Smooth muscle cell (in vitro differentiated cells): ENCODE results near the gene RHOB. TPM values are rescaled to one million over a fixed set of nuclear protein-coding genes. Genes with fewer than 3 reads are reported as not detected.

ENCODE experiments used
- DNase-seq: peaks from one replicate; lab custom pipeline; 2025; ENCODE audit not compliant: unreplicated experiment; lab: John Stamatoyannopoulos, UW
- H2AFZ ChIP-seq: fragments of 200-600 bp; sonication (generic); 2 replicates; pipeline ENCODE4 v1.6.0; 2016; ENCODE audit warnings: antibody characterized with exemption, low read depth, mild to moderate bottlenecking
- H3F3A ChIP-seq: fragments of 200-600 bp; sonication (generic); 2 replicates; pipeline ENCODE4 v1.6.0; 2017; ENCODE audit warnings: antibody characterized with exemption, low read depth
- H3K27ac ChIP-seq: fragments of 200-600 bp; sonication (generic); 2 replicates; pipeline ENCODE4 v1.5.1; 2016; ENCODE audit warnings: low read depth, mild to moderate bottlenecking
- H3K27me3 ChIP-seq: fragments of 200-600 bp; sonication (generic); 2 replicates; pipeline ENCODE4 v1.6.1; 2016; ENCODE audit warnings: low read depth, mild to moderate bottlenecking
- H3K36me3 ChIP-seq: fragments of 200-600 bp; sonication (generic); 2 replicates; pipeline ENCODE4 v1.5.1; 2016; ENCODE audit warnings: low read depth
- H3K4me1 ChIP-seq: fragments of 200-600 bp; sonication (generic); 2 replicates; pipeline ENCODE4 v1.5.1; 2016; ENCODE audit warnings: low read depth
- H3K4me2 ChIP-seq: fragments of 200-600 bp; sonication (generic); 2 replicates; pipeline ENCODE4 v1.6.0; 2016; ENCODE audit warnings: mild to moderate bottlenecking
- H3K4me3 ChIP-seq: fragments of 200-600 bp; sonication (generic); 2 replicates; pipeline ENCODE4 v1.5.1; 2016; ENCODE audit warnings: mild to moderate bottlenecking
- H3K79me2 ChIP-seq: fragments of 200-600 bp; sonication (generic); 2 replicates; pipeline ENCODE4 v1.6.0; 2016; ENCODE audit warnings: low read depth, mild to moderate bottlenecking
- H3K9ac ChIP-seq: fragments of 200-600 bp; sonication (generic); 2 replicates; pipeline ENCODE4 v1.6.0; 2016; ENCODE audit warnings: low read depth
- H3K9me3 ChIP-seq: fragments of 200-600 bp; sonication (generic); replicated peaks from 2 replicates; pipeline ENCODE4 v1.5.1; 2016; ENCODE audit warnings: low read depth
- H4K20me1 ChIP-seq: fragments of 200-600 bp; sonication (generic); 2 replicates; pipeline ENCODE4 v1.6.0; 2016; ENCODE audit warnings: low read depth
- WGBS: methylation state at CpG from one replicate; pipeline ENCODE4 v1.1.7; 2016; ENCODE audit warnings: low lambda C conversion rate; 5-methylcytosine and 5-hydroxymethylcytosine counted together
- polyA plus RNA-seq: library from polyadenylated mRNA; unstranded; fragments of >200 nt; fragmentation: Nextera tagmentation; extraction: Ambion mirVana; gene quantifications from 2 replicates; pipeline ENCODE4 v1.2.1, GENCODE V29; 2016
- total RNA-seq: library from RNA; depleted of rRNA; stranded (reverse); fragments of >200 nt; gene quantifications from 2 replicates; pipeline ENCODE4 v1.2.3, GENCODE V29; 2014
- TF ChIP-seq, protein P1 (sequence below): fragments of 200-600 bp; sonication (generic); IDR thresholded peaks from 2 replicates; pipeline ENCODE4 v1.5.1; 2017; ENCODE audit warnings: borderline replicate concordance, mild to moderate bottlenecking, antibody characterized with exemption; ENCODE audit not compliant: insufficient read depth, poor library complexity, severe bottlenecking

The RHOB gene
- total and polyA plus RNA-seq, 2 experiments from 2014 or later, result 75.9 to 218 TPM

DNA sequence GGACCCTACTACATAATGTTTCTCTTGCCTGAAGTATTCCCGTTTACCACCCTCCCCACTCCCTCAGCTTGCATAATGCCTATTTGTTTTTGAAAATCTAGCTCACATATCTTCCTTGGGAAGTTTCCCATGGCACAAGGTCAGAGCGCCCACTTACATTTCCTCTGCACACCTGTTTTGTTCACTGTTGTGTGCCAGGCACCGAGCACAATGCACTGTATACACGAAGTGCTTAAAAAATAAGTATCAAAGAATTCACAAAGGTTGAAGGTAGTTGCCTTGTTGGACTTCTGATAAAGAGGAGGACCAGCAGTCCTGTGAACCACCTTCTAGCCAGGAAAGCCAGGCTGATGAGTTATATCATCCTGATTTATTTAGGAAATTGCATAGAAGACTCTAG is 16.8 kb upstream of the RHOB start:
- no peak overlapping the region for H3K9ac ChIP-seq

DNA sequence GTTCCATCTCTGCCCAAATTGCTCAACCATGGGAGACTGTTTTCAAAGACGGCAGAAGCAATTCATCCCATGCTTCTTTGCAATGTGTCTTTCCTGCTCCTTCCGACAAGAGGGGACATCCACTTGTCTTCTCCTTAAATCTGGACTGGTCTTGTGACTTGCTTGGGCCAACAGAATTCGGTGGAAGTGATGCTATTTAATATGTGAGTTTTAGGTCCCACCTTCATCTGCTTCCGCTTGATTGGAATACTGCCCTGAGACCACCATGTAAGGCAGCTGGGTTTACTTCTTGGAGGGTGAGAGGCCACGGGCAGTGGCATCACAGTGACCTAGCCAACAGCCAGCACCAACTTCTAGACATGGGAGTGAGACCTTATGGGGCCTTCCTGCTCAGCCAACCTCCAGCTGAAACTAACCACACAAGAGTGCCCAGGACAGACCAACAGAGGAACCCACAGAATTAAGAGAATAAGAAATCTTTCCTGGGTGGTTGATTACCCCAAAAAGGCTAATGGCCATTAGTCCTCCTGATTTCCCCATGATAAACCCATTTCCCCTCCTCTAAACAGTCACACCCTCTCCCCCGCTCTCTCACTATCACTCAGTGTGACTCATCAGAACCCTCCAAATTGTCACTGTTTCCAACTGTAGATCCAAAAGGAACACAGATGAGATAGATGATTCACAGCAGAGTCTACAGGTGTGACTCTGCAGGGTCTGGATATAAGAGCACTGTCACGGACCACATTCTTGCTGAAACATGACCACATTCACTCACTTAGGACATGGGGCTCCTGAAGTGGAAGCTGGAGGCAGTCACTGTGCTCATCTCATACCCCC is 16.2 kb upstream of the RHOB start:
- Histone ChIP-seq H3K36me3 (no peaks in the 10 kb centered on the region), H3K4me2 (no peak overlapping the region), H3K79me2 (no peaks in the 10 kb centered on the region), H3K27ac (no peak overlapping the region), H4K20me1 (no peaks in the 10 kb centered on the region), H3K4me3 (no peak overlapping the region), H3K27me3 (no peaks in the 10 kb centered on the region), H3F3A (no peaks in the 10 kb centered on the region), H3K9ac (no peak overlapping the region), H3K9me3 (no peaks in the 10 kb centered on the region), H2AFZ (no peak overlapping the region), H3K4me1 (no peaks in the 10 kb centered on the region)
- DNase-seq, result no peak
- whole genome bisulfite sequencing, result 83% methylated on average over 7 of the region's 7 CpGs
- TF ChIP-seq, protein P1, sequence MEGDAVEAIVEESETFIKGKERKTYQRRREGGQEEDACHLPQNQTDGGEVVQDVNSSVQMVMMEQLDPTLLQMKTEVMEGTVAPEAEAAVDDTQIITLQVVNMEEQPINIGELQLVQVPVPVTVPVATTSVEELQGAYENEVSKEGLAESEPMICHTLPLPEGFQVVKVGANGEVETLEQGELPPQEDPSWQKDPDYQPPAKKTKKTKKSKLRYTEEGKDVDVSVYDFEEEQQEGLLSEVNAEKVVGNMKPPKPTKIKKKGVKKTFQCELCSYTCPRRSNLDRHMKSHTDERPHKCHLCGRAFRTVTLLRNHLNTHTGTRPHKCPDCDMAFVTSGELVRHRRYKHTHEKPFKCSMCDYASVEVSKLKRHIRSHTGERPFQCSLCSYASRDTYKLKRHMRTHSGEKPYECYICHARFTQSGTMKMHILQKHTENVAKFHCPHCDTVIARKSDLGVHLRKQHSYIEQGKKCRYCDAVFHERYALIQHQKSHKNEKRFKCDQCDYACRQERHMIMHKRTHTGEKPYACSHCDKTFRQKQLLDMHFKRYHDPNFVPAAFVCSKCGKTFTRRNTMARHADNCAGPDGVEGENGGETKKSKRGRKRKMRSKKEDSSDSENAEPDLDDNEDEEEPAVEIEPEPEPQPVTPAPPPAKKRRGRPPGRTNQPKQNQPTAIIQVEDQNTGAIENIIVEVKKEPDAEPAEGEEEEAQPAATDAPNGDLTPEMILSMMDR, result no peak

More for the DNA sequence above, 16.8 kb upstream of the RHOB start:
- 90% methylated on average over 4 of the region's 4 CpGs for WGBS
- TF ChIP-seq, protein P1, result no peak
- H3K27ac ChIP-seq, result no peak overlapping the region
- H3F3A ChIP-seq, result no peaks in the 10 kb centered on the region
- H3K9me3 ChIP-seq, result no peaks in the 10 kb centered on the region
- no peaks in the 10 kb centered on the region for H3K27me3 ChIP-seq
- peaks cover under 1% of the 10 kb centered on the region for H3K4me1 ChIP-seq
- H3K36me3 ChIP-seq, result no peaks in the 10 kb centered on the region
- no peak overlapping the region for H2AFZ ChIP-seq
- no peaks in the 10 kb centered on the region for H3K79me2 ChIP-seq
- no peak overlapping the region for H3K4me3 ChIP-seq
- no peaks in the 10 kb centered on the region for H4K20me1 ChIP-seq
- H3K4me2 ChIP-seq, result no peak overlapping the region
- no peak for DNase-seq

DNA sequence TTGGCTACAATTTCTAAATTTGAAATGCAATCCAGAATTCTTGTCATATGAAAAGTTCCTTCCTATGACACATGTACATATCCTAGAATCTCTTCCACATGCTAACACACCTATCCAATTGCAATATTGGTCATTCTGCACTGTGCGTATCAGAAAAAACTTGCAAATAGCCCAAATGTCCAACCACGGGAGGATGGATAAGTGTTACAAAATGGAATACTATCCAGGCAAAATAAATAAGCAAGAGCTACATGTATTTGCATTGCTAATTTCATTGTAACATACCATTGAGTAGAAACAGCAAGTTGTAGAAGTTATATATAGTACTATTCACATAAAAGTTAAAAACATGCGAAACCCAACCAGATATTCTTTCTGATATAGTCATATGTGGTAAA is 15.6 kb upstream of the RHOB start:
- no peaks in the 10 kb centered on the region for H3K9me3 ChIP-seq
- 92% methylated on average over 3 of the region's 3 CpGs for WGBS
- no peak overlapping the region for H2AFZ ChIP-seq
- no peaks in the 10 kb centered on the region for H3K79me2 ChIP-seq
- no peaks in the 10 kb centered on the region for H3K4me1 ChIP-seq
- TF ChIP-seq, protein P1, result no peak
- H3K4me2 ChIP-seq, result no peak overlapping the region
- no peaks in the 10 kb centered on the region for H3K36me3 ChIP-seq
- no peak overlapping the region for H3K4me3 ChIP-seq
- DNase-seq, result no peak
- no peak overlapping the region for H3K9ac ChIP-seq
- H3F3A ChIP-seq, result no peaks in the 10 kb centered on the region
- no peaks in the 10 kb centered on the region for H4K20me1 ChIP-seq
- H3K27ac ChIP-seq, result no peak overlapping the region
- H3K27me3 ChIP-seq, result no peaks in the 10 kb centered on the region

DNA sequence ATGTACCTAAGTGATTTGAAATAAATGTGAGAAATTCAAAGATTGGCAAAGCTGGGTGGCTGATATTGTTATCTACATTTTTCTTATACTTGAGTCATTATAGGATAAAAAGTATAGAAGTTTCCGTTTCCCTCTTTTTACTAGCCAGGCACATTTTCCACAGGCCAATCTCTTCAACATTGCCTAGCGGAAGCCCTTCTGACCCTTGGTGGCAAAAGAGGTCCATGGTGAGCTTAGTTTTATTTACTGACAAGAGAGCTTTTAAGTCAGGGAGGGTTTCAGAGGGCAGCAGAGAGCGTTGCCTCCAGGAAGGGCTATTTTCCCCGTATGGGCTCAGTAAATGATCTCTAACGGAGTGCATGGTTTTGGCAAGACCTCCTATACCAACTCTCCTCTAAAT is 15.1 kb upstream of the RHOB start:
- Histone ChIP-seq H3K9ac (no peak overlapping the region), H4K20me1 (no peaks in the 10 kb centered on the region), H3K4me1 (no peaks in the 10 kb centered on the region), H3K9me3 (no peaks in the 10 kb centered on the region), H2AFZ (no peak overlapping the region), H3K27me3 (no peaks in the 10 kb centered on the region), H3F3A (no peaks in the 10 kb centered on the region), H3K4me3 (no peak overlapping the region), H3K4me2 (no peak overlapping the region), H3K27ac (no peak overlapping the region), H3K36me3 (no peaks in the 10 kb centered on the region), H3K79me2 (no peaks in the 10 kb centered on the region)
- TF ChIP-seq, protein P1, result no peak
- 66% methylated on average over 5 of the region's 5 CpGs for WGBS
- DNase-seq, result no peak
